Left forelimb (tissue), 1 donor: ENCODE results near the gene C5orf15.
"Not testable (repeated sequence)": the region's sequence is repeated elsewhere in the genome, so short reads cannot be mapped to it uniquely, and the experiment has no call there.

Experiments
- DNase-seq: peaks from one replicate; pipeline ENCODE4 v3.0.0-alpha.2; 2018; ENCODE audit warnings: low spot score

The C5orf15 gene

DNA sequence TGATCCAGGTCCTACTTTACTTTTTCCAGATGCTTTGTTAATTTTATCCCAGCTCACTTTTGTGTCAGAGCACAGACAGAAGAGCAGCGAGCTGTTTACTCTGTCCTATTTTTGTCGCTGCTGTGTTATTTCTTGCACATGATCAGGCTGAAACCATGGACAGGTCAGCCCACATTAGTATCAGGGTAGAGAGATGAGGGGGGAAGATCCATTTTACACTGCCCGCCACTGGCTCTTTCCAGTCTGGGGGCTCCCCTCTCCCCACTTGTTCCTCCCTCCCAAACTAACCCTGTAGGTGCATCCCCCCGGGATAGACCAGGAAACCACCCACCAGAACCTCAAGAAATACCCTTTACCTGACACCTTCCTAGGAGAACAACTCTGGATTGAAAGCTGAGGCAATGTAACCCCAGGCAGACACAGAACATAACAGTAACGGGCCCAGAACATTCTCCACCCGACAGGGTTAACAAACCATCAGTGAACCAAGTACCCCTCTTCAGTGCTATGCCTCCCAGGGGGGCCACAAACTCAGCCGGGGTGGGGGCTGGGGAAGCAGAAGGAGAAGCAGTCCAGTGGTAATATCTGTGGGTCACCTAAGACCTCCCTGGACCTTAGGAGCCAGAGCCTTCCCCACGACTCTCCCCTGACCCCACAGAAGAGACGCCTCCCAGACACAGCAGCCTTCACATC lies 26.0 kb upstream of the C5orf15 start:
- DNase-seq, result no peak

DNA sequence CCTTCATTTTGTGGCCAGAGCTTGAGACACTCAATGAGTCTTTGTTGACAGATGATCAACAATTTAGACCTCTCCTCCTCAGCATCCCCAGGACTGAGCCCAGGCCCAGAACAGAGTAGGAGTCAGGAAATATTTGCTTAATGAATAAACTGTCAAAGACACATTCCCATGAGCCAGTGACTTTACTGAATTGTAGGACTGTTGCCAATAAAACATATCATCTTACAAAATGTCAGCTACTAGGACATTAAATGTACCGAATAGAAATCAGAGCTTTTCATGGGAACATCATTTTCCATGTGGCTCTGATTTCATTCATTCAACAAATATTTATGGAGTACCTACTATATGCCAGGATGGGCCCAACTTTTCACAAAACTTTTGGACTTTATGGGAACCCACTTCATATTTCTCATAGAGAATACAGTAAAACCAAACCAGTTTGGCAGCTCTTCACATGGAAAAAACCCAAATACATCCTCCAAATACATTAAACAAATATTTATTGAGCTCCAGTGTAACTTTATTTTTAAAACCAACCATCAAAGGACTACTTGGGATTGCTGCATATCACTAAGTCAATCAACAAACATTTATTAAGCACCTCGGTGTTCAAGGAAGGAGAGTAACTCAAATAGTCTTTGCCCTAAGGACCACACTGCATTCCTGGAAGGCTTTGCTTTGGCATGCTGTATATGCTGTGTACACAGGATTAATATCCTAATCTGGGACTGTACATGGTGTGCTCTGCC lies 24.9 kb upstream of the C5orf15 start:
- DNase-seq, result no peak

DNA sequence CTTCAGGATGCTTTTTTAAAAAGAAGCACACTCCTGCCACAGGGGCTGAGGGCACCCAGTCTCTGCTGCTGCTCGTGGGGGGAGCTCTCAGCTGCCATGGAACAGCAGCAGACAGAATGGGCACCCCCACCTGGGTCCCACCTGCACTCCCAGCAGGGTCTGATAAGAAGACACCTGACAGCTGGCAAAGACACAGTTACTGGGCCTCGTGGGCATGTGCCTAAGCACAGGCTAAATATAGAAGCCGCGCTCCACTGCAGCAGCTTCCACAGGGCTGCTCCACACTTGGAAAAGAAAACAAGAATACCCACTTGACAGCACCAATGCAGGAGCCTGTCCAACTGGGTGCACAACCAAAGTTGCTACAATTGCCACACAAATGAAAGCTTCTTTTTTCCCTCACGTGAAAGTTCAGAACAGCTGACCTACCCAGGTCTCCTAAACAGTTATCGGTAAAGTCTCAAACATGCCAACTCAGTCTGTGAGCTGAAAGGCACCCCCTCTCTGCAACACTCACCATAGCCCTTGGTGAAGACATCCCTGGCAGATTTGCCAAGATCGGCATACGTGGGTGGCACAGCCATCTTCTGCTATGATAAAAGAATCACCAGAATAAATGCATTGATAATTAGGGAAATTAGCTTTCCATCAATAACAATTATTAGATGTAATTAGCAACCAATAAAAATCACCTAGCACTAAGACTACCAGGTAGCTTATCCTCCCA lies 24.2 kb upstream of the C5orf15 start:
- DNase-seq, result no peak

DNA sequence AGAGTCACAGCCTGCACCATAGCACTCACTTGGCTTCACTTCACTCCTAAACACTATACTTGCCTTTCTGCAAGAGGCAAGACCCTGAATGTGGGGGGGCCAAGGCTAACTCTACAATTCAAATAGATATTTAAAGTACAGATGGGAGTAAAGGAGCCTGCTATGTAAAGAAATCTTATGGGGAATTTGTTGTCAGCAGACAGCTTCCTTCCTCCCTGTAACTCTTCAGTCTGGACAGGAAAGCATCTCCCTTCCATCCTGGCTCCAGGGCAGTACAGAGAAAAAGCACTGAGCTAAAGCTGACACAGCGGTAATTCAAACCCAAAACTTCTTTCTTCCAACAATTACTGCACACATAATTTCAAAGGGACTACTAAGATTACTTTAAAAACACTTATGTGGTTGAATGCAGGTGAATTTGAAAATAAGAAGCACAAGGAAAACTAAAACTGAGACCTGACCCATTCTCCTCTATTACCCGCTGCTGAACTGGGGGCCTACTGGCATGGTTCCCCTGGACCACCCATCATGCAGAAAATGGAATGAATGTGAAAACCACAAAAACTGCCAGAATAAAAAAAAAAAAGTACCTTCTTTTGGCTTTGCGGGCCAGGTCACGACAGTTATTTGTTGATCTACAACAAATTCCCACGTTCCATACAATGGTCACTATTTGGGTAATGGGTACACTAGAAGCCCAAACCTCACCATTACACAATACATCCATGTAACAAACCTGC lies 22.9 kb upstream of the C5orf15 start:
- no peak for DNase-seq

DNA sequence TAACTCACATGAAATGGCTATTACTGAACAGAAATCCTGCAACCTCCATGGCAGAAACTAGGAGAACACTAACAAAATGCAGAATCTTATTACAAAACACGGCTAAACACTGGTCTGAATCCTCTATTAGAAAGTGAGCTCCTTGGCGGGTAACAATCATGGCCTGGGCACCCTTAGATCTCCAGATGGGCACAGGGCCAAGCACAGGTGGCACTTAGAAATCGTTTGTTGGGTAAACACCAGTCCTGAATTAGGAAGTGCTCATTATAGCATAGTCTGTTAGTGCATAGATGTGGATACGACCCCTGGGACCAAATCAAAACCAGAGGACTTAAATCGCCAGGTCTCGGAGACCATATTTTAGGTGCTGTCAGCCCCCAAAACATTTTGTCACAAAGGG lies 22.0 kb upstream of the C5orf15 start:
- no peak for DNase-seq

DNA sequence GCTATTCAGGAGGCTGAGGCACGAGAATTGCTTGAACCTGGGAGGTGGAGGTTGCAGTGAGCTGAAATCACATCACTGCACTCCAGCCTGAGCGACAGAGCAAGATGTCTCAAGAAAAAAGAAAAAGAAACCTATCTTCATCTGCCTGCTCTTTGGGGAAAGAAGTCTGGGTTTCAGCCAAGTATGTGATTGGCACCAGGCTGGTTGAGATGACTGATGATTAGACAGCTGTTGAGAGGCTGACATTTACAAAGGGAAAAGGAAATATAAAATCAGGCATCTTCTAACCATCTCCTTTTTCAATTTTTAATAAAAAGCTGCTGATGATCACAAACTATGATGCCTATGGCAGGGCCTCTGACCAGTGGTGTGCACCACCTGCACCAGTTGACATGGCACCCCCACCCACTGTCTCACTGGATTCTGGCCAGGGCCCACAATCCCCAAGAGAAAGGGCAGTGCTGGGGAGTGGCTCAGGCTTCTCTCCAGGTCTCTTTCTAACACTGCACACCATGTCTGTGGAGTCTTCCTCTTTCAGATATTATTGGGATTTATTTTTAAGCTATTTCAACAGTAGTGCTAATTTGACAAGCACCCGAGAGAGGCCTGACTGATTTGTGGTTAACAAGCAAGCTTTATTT lies 17.2 kb upstream of the C5orf15 start:
- DNase-seq, result no peak

DNA sequence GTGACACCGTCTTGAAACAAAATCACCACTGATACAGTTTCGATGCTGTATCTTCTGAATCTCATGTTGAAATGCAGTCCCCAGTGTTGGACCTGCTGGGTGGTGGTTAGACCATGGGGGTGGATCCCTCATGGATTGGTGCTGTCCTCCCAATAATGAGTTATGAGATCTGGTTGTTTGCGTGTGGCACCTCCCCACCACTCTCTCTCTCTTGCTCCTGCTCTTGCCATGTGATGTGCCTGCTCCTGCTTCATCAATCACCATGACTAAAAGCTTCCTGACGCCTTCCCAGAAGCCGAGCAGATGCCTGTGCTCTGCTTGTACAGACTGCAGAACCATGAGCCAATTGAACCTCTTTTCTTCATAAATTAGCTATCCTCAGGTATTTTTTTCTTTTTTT lies 15.2 kb upstream of the C5orf15 start:
- DNase-seq, result no peak

GRCh38 chr5:133981714-133982113 lies 13.3 kb upstream of the C5orf15 start:
- no peak for DNase-seq

GRCh38 chr5:133980652-133981051 lies 12.2 kb upstream of the C5orf15 start:
- DNase-seq, result no peak

DNA sequence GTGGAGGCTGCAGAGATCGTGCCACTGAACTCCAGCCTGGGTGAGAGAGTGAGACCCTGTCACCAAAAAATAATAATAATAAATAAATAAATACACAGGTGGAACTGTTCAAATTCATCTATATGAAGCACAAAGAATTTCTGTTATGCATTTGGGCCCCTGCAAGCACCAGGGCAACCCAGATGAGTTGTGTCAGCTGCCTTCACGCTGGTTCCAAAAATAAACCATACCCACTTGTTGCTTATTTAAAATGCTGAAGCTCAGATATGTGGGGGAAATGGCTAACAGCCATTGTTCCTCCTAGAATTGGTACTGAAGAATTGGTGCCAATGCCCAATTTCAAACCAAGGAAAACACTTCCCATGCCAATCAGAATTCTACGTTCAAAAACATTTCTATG lies 10.5 kb upstream of the C5orf15 start:
- DNase-seq, result no peak

- DNase-seq, result no peak
Observed at GRCh38 chr5:133977858-133978257, 9.4 kb upstream of the C5orf15 start.

GRCh38 chr5:133977161-133977787 lies 8.8 kb upstream of the C5orf15 start:
- no peak for DNase-seq

DNA sequence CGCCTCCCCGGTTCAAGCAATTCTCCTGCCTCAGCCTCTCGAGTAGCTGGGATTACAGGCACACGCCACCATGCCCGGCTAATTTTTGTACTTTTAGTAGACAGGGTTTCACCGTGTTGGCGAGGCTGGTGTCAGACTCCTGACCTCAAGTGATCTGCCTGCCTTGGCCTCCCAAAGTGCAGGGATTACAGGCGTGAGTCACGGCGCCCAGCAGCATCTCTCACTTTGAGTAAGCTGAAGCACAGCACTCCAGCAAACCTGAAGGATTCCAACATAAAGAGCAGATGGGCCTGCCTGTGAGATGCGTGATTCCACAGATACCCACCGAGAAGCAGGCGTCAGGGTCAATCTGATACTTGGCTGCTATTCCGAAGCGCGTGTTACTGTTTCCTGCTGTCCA lies 7.1 kb upstream of the C5orf15 start:
- DNase-seq, result not testable (repeated sequence)

- DNase-seq, result no peak
Observed at GRCh38 chr5:133974142-133974541, 5.7 kb upstream of the C5orf15 start.

DNA sequence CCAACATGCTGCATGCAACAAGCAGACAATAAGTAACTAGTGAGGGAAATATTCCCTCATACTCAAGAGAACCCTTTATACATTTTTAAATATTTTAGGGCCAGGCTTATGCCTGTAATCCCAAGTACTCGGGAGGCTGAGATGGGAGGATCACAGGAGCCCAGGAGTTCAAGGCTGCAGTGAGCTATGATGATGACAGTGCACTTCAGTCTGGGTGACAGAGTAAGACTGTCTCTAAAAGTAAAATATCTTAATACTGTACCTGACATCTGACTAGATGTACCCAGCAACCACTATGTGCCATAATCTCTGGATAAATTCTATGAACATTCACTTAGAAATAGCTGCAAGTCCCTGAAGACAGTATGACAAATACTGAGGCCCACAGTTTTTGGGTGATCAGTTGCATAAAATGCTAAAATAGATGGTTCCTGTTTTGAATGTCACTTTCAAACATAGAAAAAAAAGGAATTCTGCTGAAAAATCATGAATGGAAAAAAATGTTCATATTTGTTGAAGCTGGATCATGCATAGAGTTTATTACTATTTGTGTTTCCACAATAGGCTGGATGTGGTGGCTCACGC lies 2.0 kb upstream of the C5orf15 start:
- no peak for DNase-seq

DNA sequence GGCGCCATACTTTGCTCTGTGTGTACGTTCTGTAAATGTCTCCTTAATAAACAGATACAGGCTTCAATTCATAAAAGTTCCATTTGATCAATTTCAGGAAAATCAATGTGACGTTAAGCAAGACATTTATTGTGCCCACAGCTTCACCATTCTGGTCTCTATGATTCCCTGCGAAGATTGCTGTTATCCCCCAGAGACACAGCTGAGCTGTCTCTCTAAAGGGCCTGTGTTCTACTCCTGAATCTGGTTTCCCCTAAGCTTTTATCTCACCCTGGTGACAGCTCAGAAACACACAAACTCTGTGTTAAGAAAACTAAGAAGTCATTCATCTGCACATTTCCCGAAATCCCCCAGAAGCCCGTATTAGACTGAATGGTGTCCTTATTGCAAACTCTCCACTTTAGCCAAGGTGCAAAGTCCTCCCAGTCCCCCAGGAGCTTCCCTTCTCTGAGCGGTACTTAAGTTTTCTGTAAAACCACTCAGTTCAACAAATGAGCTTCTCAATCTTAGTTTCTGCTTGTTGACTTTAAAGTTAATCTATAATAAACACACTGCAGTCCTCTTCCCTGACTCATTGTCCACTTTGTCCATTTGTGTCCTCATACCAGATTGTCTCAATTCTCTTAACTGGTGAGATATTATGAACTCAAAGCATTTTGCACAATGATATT lies 1.4 kb upstream of the C5orf15 start:
- no peak for DNase-seq

DNA sequence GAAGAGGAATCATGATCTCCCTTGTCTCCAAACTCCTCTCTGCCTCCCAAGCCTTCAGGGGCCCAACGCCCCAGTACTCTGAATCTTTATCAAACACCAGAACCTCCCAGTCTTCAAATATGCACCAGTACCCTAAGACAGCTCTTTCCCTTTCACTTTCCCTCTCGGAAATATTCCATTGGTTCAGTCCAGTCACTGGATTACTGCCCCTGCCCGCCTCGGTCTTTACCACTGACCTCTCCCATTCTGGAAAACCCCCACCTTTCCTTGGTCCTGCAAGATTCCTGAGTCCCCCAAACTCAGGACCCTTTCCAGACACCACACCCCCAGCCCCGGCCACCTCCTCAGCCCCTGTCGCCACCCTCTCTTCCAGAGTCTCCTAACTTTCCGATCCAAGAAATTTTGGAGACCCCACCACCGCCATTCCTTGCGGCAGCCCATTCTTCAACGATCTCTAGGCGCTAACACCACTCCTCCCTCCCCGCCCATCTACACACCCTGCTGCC lies 674 bp downstream of the C5orf15 start:
- no peak for DNase-seq

DNA sequence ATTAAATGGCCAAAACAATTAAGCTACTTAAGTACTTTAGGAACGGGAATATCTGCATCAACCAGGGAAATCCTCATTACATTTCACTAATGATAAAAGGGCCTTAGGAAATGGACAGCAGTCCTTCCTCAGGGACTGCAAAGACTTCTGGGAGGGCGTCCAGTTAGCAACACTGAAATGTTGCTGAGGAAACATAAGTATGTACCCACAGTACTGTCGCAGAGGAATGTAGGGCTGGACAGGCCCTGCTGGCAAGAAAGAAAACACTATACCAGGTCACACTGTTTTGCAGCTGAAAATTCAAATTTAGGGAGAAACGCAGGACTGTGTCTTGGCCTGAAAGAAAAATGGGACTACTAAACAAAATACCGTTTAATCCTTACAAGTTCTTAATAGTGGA lies 1.3 kb downstream of the C5orf15 start:
- DNase-seq, result no peak

- no peak for DNase-seq
Observed at GRCh38 chr5:133966090-133966489, 2.3 kb downstream of the C5orf15 start.

DNA sequence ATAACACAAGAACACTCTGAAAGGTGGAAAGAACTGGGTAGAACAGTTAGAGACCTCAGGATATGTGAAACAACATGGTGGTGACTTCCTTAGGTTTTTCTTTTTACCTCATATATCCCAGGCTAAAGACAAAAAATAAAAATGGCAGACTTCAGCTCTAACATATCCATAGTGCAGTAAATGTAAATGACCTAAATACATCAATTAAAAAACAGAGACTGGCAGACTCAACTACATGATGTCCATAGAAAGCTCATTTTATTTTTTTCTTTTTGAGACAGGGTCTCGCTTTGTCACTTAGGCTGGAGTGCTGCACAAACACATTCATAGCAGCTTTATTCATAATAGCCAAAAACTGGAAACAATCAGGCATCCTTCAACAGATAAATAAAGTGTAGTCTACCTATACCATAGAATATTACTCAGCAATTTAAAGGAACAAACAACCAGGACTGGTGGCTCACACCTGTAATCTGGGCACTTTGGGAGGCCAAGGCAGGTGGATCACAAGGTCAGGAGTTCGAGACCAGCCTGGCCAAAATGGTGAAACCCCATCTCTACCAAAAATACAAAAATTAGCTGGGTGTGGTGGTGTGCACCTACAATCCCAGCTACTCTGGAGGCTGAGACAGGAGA lies 4.8 kb downstream of the C5orf15 start:
- DNase-seq, result no peak
